ENCODE data around the gene MYO9A.

The MYO9A gene

DNA sequence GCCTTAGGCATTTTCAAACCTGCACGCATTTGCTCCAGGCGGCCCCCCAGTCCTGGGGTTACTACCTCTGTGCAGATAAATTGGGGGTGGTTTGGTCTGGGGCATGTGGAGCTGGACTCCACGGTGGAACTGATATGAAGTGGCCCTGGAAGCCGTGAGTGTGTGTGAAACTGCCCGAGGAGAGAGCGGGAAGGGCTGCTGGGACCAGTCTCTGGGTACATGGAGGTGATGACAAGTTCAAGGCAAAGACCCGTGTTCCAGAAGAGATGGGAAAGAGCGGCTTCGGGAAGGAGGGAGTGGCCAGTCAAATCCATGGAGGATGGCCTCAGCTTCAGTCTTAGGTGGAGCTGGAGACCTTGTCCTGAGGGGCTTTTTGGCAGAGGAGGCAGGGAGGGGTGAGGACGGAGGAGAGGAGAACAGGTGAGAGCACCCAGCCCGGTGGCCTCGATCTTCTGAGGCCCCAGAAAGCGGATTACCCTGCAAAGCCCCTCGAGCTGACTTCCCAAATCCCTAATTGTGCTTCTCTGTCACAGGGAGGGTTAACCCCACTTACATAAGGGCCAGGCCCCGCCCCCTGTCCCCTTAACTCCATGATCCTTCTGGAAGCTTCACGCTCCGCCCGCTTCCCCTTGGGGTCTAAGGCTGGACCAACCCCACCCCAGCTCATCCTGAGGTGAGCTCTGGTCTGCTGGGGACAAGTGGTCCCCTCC, 309.5 kb downstream of the MYO9A start:
- Histone ChIP-seq H3K4me3 (ENCODE audit: low read length in 2 of 2) (no peak overlapping the region), H3K27me3 (ENCODE audit: control insufficient read depth in 2 of 2, insufficient read depth in 2 of 2, low read length in 2 of 2) (no peaks in the 10 kb centered on the region), H3K36me3 (ENCODE audit: control insufficient read depth in 2 of 2, insufficient read depth in 2 of 2, low read length in 2 of 2) (no peaks in the 10 kb centered on the region), H3K9me3 (ENCODE audit: control insufficient read depth in 2 of 2, low read length in 2 of 2) (no peaks in the 10 kb centered on the region), H3K4me1 (ENCODE audit: control insufficient read depth in 2 of 2, insufficient read depth in 2 of 2, low read length in 2 of 2) (peaks cover 0 to 3% of the 10 kb centered on the region in 2 donors), H3K27ac (ENCODE audit: low read depth in 2 of 2, low read length in 2 of 2) (no peak overlapping the region), H3K9ac (ENCODE audit: low read depth in 1 of 2, low read length in 2 of 2) (no peak overlapping the region)

DNA sequence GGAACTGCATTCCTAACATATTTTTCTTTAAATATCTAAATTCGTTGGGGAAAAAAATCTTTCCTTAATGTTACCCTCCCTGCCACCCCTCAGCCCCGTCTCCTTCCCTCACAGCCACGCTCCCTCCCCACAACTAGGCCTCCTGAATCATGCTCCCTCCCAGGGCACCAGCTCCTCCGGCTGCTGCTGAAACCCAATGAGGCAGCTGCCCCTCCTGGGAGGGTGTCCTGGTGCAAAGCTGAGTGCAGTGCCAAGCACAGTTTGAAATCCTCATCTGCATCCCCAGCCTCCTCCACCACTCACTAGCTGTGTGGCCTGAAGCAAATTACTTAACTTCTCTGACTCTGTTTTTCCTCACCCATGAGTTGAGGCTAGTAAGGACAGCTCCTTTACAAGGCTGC, 310.3 kb downstream of the MYO9A start:
- Histone ChIP-seq H3K4me3 (ENCODE audit: low read length in 2 of 2) (no peak overlapping the region), H3K4me1 (ENCODE audit: control insufficient read depth in 2 of 2, insufficient read depth in 2 of 2, low read length in 2 of 2) (peaks cover 0 to 3% of the 10 kb centered on the region in 2 donors), H3K27me3 (ENCODE audit: control insufficient read depth in 2 of 2, insufficient read depth in 2 of 2, low read length in 2 of 2) (no peaks in the 10 kb centered on the region), H3K27ac (ENCODE audit: low read depth in 2 of 2, low read length in 2 of 2) (no peak overlapping the region), H3K36me3 (ENCODE audit: control insufficient read depth in 2 of 2, insufficient read depth in 2 of 2, low read length in 2 of 2) (no peaks in the 10 kb centered on the region), H3K9ac (ENCODE audit: low read depth in 1 of 2, low read length in 2 of 2) (no peak overlapping the region), H3K9me3 (ENCODE audit: control insufficient read depth in 2 of 2, low read length in 2 of 2) (no peaks in the 10 kb centered on the region)

DNA sequence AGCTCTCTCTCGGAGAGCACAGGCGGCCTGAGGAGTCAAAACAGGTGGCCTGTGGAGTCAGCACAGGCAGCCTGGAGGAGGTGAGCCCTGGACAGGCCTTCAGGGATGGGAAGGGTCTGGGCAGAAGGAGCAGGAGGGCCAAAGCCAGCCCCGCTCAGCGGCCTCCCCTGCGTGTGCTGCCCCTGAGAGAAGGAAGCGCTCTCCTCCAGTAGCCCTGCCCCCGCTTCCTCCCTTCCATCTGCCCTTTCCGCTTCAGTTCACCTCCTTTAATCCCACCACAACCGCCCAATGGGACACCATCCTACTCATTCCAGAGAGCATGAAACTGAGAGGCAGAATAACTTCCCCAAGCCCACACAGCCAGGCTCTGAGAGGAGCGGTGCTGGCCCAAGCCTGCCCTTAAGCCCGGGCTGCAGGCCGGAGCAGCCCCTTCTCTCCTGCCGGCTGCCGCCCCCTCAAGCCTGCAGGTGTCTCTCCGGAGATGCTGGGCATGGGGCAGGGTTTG, 310.8 kb downstream of the MYO9A start:
- Histone ChIP-seq H3K27me3 (ENCODE audit: control insufficient read depth in 2 of 2, insufficient read depth in 2 of 2, low read length in 2 of 2) (no peaks in the 10 kb centered on the region), H3K27ac (ENCODE audit: low read depth in 2 of 2, low read length in 2 of 2) (no peak overlapping the region), H3K9me3 (ENCODE audit: control insufficient read depth in 2 of 2, low read length in 2 of 2) (no peaks in the 10 kb centered on the region), H3K4me1 (ENCODE audit: control insufficient read depth in 2 of 2, insufficient read depth in 2 of 2, low read length in 2 of 2) (peaks cover 0 to 3% of the 10 kb centered on the region in 2 donors), H3K4me3 (ENCODE audit: low read length in 2 of 2) (no peak overlapping the region), H3K9ac (ENCODE audit: low read depth in 1 of 2, low read length in 2 of 2) (no peak overlapping the region), H3K36me3 (ENCODE audit: control insufficient read depth in 2 of 2, insufficient read depth in 2 of 2, low read length in 2 of 2) (no peaks in the 10 kb centered on the region)

GRCh38 chr15:71806452-71806931, 311.5 kb downstream of the MYO9A start:
- H3K4me1 ChIP-seq (ENCODE audit: control insufficient read depth in 2 of 2, insufficient read depth in 2 of 2, low read length in 2 of 2): peaks cover 0 to 3% of the 10 kb centered on the region in 2 donors
- H3K9ac ChIP-seq (ENCODE audit: low read depth in 1 of 2, low read length in 2 of 2): no peak overlapping the region
- no peak overlapping the region for H3K4me3 ChIP-seq (ENCODE audit: low read length in 2 of 2)

DNA sequence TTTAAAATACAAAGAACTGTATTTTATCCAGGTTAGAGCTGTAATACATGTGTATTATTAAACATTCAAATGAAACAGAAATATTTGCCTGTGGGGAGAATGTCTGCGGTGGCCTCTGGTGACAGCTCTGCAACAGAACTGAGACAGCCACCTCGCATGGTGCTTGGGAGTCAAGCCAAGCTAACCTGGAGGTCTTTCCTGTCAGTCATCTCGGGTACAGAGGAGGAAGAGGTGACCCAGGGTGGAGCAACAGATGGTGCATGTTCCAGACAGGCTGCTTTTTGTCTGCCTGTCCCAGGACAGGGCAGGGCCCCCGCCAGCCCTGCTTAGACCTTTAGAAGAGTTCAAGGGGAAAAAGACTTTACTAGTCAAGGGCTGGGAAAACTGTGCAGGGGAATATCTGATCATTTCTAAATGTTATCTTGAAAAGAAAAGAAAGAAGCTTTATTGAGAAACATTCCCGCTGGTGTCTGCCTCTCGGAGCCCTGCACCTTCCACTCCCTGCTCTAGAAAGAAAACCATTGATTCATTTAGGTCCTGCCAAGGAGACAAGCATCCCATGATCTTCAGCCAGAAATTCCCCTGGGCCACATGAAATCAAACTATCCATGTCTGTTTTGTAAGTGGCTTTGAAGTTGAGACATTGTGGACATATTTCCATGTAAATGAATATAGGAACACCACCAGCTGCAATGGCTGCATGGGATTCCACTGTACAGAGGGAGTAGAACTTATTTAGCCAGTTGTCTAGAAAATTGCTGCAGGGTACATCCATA, 313.1 kb downstream of the MYO9A start:
- Histone ChIP-seq H3K27me3 (ENCODE audit: control insufficient read depth in 2 of 2, insufficient read depth in 2 of 2, low read length in 2 of 2) (no peaks in the 10 kb centered on the region), H3K27ac (ENCODE audit: low read depth in 2 of 2, low read length in 2 of 2) (no peak overlapping the region), H3K9me3 (ENCODE audit: control insufficient read depth in 2 of 2, low read length in 2 of 2) (no peaks in the 10 kb centered on the region), H3K9ac (ENCODE audit: low read depth in 1 of 2, low read length in 2 of 2) (no peak overlapping the region), H3K36me3 (ENCODE audit: control insufficient read depth in 2 of 2, insufficient read depth in 2 of 2, low read length in 2 of 2) (no peaks in the 10 kb centered on the region), H3K4me1 (ENCODE audit: control insufficient read depth in 2 of 2, insufficient read depth in 2 of 2, low read length in 2 of 2) (peaks cover 3 to 8% of the 10 kb centered on the region in 2 donors), H3K4me3 (ENCODE audit: low read length in 2 of 2) (no peak overlapping the region)

More at GRCh38 chr15:71806452-71806931, 311.5 kb downstream of the MYO9A start:
- H3K27me3 ChIP-seq (ENCODE audit: control insufficient read depth in 2 of 2, insufficient read depth in 2 of 2, low read length in 2 of 2): no peaks in the 10 kb centered on the region
- H3K36me3 ChIP-seq (ENCODE audit: control insufficient read depth in 2 of 2, insufficient read depth in 2 of 2, low read length in 2 of 2): no peaks in the 10 kb centered on the region
- H3K9me3 ChIP-seq (ENCODE audit: control insufficient read depth in 2 of 2, low read length in 2 of 2): no peaks in the 10 kb centered on the region
- H3K27ac ChIP-seq (ENCODE audit: low read depth in 2 of 2, low read length in 2 of 2): no peak overlapping the region

GRCh38 chr15:71804226-71804625, 313.7 kb downstream of the MYO9A start:
- Histone ChIP-seq H3K27ac (ENCODE audit: low read depth in 2 of 2, low read length in 2 of 2) (no peak overlapping the region), H3K4me1 (ENCODE audit: control insufficient read depth in 2 of 2, insufficient read depth in 2 of 2, low read length in 2 of 2) (peaks cover 3 to 8% of the 10 kb centered on the region in 2 donors), H3K9me3 (ENCODE audit: control insufficient read depth in 2 of 2, low read length in 2 of 2) (no peaks in the 10 kb centered on the region), H3K36me3 (ENCODE audit: control insufficient read depth in 2 of 2, insufficient read depth in 2 of 2, low read length in 2 of 2) (no peaks in the 10 kb centered on the region), H3K4me3 (ENCODE audit: low read length in 2 of 2) (no peak overlapping the region), H3K27me3 (ENCODE audit: control insufficient read depth in 2 of 2, insufficient read depth in 2 of 2, low read length in 2 of 2) (no peaks in the 10 kb centered on the region), H3K9ac (ENCODE audit: low read depth in 1 of 2, low read length in 2 of 2) (no peak overlapping the region)

DNA sequence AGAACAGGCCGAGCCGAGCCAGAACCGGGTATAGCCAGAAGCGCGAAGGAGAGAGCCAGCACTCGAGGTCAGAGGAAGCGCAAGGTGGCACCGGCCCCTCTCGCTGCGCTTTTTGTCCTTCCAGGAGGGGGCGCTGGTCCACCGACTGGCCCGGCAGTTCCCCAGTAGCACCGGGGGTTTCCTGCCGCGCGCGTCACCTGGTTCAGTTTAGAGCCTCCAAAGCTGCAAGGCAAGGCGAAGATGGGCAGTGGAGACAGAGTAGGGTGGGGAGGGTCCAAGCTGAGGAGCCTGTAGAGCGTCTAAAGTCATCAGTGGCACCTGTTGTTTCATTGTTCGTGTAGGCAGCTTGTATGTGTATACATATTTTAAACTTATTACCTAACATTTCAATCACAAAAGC, 315.2 kb downstream of the MYO9A start:
- Histone ChIP-seq H3K36me3 (ENCODE audit: control insufficient read depth in 2 of 2, insufficient read depth in 2 of 2, low read length in 2 of 2) (no peaks in the 10 kb centered on the region), H3K4me3 (ENCODE audit: low read length in 2 of 2) (no peak overlapping the region), H3K27me3 (ENCODE audit: control insufficient read depth in 2 of 2, insufficient read depth in 2 of 2, low read length in 2 of 2) (no peaks in the 10 kb centered on the region), H3K27ac (ENCODE audit: low read depth in 2 of 2, low read length in 2 of 2) (no peak overlapping the region), H3K9me3 (ENCODE audit: control insufficient read depth in 2 of 2, low read length in 2 of 2) (no peaks in the 10 kb centered on the region), H3K4me1 (ENCODE audit: control insufficient read depth in 2 of 2, insufficient read depth in 2 of 2, low read length in 2 of 2) (peaks cover 3 to 8% of the 10 kb centered on the region in 2 donors), H3K9ac (ENCODE audit: low read depth in 1 of 2, low read length in 2 of 2) (no peak overlapping the region)

DNA sequence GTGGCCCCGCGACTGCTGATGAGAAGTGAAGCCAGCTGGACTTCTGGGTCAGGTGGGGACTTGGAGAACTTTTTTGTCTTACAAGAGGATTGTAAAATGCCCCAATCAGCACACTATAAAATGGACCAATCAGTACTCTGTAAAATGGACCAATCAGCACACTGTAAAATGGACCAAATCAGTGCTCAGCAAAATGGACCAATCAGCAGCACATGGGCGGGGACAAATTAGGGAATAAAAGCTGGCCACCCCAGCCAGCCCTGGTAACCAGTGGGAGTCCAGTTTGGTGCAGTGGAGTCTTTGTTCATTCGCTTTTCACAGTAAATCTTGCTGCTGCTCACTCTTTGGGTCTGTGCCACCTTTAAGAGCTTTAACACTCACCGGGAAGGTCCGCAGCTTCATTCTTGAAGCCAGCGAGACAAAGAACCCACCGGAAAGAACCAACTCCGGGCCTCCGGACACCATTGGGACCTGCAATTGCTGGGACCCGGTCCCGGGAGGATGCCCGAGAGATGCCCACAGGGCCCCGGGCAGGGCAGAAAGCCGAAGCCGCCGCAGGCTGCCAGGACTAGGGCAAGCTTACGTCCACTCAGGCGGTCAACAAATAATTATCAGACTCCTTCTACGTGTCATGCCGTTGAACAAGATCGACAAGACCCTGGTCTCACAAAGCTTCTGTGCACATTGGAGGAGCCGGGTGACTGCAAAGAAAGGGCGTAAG, 315.9 kb downstream of the MYO9A start:
- H3K27ac ChIP-seq (ENCODE audit: low read depth in 2 of 2, low read length in 2 of 2): no peak overlapping the region
- H3K36me3 ChIP-seq (ENCODE audit: control insufficient read depth in 2 of 2, insufficient read depth in 2 of 2, low read length in 2 of 2): no peaks in the 10 kb centered on the region
- no peaks in the 10 kb centered on the region for H3K9me3 ChIP-seq (ENCODE audit: control insufficient read depth in 2 of 2, low read length in 2 of 2)
- H3K9ac ChIP-seq (ENCODE audit: low read depth in 1 of 2, low read length in 2 of 2): no peak overlapping the region
- peaks cover 3 to 8% of the 10 kb centered on the region in 2 donors for H3K4me1 ChIP-seq (ENCODE audit: control insufficient read depth in 2 of 2, insufficient read depth in 2 of 2, low read length in 2 of 2)
- no peak overlapping the region for H3K4me3 ChIP-seq (ENCODE audit: low read length in 2 of 2)
- H3K27me3 ChIP-seq (ENCODE audit: control insufficient read depth in 2 of 2, insufficient read depth in 2 of 2, low read length in 2 of 2): no peaks in the 10 kb centered on the region

GRCh38 chr15:71800835-71801745, 316.9 kb downstream of the MYO9A start:
- no peaks in the 10 kb centered on the region for H3K9me3 ChIP-seq (ENCODE audit: control insufficient read depth in 2 of 2, low read length in 2 of 2)
- H3K36me3 ChIP-seq (ENCODE audit: control insufficient read depth in 2 of 2, insufficient read depth in 2 of 2, low read length in 2 of 2): no peaks in the 10 kb centered on the region
- no peak overlapping the region for H3K27ac ChIP-seq (ENCODE audit: low read depth in 2 of 2, low read length in 2 of 2)
- H3K27me3 ChIP-seq (ENCODE audit: control insufficient read depth in 2 of 2, insufficient read depth in 2 of 2, low read length in 2 of 2): no peaks in the 10 kb centered on the region
- no peak overlapping the region for H3K9ac ChIP-seq (ENCODE audit: low read depth in 1 of 2, low read length in 2 of 2)
- peaks cover 3 to 8% of the 10 kb centered on the region in 2 donors for H3K4me1 ChIP-seq (ENCODE audit: control insufficient read depth in 2 of 2, insufficient read depth in 2 of 2, low read length in 2 of 2)
- no peak overlapping the region for H3K4me3 ChIP-seq (ENCODE audit: low read length in 2 of 2)
